GM15510 (cell line): ENCODE measurements around the gene ZNF420.

Source experiments
- POLR2A ChIP-seq: IDR thresholded peaks from 3 replicates; pipeline ENCODE4 v1.6.1; 2011; ENCODE audit warnings: borderline replicate concordance; ENCODE audit not compliant: insufficient read length; ENCODE audit errors: extremely low read depth

The ZNF420 gene

GRCh38 chr19:37128821-37129177 is 50.6 kb downstream of the ZNF420 start:
- TF ChIP-seq POLR2A = no peak

DNA sequence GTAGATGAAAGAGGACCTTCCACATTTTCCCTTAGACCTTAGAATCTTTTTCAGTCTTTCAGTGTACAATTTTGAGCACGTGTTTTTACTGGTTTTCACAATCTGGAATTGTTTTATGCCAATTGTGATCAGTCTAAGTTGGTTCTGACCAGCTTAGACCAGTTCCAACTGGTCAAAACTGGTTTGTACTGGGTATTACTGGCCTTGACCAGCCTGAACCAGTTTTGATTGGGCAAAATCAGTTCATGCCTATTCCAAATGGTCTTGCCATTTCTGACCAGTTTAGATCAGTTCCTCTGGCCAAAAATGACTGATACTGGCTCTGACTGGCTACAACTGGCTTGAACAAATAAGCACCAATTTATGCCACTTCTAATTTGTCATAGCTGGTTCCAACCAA is 57.9 kb downstream of the ZNF420 start:
- no peak for TF ChIP-seq POLR2A

GRCh38 chr19:37148214-37148613 is 70.0 kb downstream of the ZNF420 start:
- TF ChIP-seq POLR2A = no peak

DNA sequence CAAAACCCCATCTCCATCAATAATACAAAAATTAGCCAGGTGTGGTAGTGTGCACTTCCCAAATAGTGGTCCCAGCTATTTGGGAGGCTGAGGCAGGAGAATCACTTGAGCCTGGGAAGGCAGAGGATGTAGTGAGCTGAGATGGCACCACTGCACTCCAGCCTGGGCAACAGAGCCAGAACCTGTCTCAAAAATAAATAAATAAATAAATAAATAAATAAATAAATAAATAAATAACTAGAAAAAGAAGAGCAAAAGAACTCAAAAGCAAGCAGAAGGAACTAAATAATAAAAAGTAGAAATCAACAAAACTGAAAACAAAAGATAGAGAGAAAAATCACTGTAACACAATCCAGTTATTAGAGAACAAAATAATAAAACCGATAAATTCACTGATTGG is 81.9 kb downstream of the ZNF420 start:
- no peak for TF ChIP-seq POLR2A

DNA sequence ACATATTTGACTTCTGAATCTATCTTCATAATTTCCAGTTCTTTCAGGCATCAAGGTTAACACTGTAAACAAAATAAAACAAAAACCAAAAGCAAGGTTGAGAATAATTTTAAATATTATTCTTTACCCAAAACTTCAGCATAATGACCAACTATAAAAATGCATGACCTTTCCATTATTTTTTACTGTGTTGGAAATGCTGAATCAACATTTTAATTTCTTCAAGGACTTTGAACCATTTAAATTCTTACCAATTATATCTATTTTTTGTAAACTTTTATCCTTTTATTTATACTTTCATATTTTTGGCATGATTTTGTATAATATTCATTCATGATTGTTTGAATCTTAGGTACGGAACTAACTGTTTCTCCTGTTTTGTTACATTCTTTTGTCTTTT is 87.4 kb downstream of the ZNF420 start:
- no peak for TF ChIP-seq POLR2A

DNA sequence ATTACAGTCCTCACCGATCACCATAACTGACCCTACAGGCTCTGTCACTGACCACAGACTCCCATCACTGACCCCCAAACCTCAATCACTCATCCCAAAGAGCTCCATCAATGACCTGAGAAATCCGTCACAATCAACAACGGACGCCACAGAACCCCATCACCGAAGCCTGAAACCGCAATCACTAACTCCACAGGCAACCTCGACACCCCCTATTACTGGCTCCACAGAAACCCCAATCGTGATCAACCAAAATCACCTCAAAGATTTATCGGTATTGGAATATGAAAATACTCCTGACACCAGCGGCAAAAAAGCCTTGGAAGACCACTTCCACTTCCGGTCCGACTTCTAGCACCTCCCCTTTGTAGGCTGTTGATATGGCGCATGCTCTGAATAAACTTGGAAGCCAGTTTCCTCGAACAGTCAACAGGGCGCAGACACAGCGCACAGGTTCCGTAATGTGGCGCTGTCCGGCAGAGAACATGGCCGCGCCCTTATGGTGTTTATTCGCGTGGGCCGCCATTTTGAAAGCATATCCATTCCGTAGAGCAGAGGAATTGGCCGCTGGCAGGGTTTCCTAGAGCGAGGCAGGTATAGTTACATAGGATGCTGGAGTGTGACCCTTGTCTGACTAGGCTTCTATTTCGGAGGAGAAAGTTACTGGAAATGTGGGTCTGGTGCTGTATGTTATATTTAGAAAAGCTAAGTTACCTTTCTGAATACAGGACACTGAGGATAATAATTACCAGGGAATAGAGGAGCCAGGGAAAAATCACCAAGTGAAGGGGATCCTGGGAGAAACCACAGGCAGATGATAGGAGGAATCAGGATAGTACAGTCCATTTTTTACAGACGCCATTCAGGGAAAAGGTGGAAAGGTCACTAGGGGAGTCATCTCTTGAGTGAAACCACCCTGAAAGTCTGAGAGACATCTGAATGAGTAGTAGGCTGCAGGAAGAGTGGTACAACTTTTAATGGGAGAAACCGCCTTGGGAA is 94.4 kb downstream of the ZNF420 start, which contains the start of gene ZNF585A:
TSS of gene ZNF585A (minus strand) at position 328 of the 999 bp plus-strand sequence. CDS start 2,785 bp downstream, outside the sequence.
- TF ChIP-seq POLR2A = peak; percentile 39
